Adrenal gland (tissue), 12 donors: ENCODE measurements around the gene KRT16. TPM values are rescaled to one million over a fixed set of nuclear protein-coding genes. Genes with fewer than 3 reads are reported as not detected.
"Not testable (repeated sequence)": the region's sequence is repeated elsewhere in the genome, so short reads cannot be mapped to it uniquely, and the experiment has no call there.

Experiments
- DNase-seq, 7 donors: peaks; one replicate each; pipeline ENCODE4 v3.0.0-alpha.2; 2019 to 2020
- H3K27ac ChIP-seq, 5 donors: fragments of 200-600 bp; sonication (generic) in 4 of 5; 1 replicate in 3 of 5; 2 replicates in 2 of 5; pipeline versions ENCODE4 v1.5.1 to v1.8.0; 2016 to 2020; ENCODE audit warnings: mild to moderate bottlenecking in 1 of 5
- H3K27me3 ChIP-seq: fragments of 200-600 bp; 2 replicates; pipeline ENCODE4 v1.8.0; 2021
- H3K36me3 ChIP-seq, 2 donors: fragments of 200-600 bp; replicated peaks in 1 of 2; 1 replicate in 1 of 2; 2 replicates in 1 of 2; pipeline versions ENCODE4 v1.5.1 to v1.8.0; 2018 to 2022
- H3K4me1 ChIP-seq, 2 donors: fragments of 200-600 bp; replicated peaks in 1 of 2; 1 replicate in 1 of 2; 2 replicates in 1 of 2; pipeline versions ENCODE4 v1.5.1 to v1.8.0; 2018 to 2021
- H3K4me3 ChIP-seq, 4 donors: fragments of 200-600 bp; sonication (generic) in 3 of 4; one replicate each; pipeline ENCODE4 v1.5.1; 2016 to 2018
- H3K9me3 ChIP-seq, 3 donors: fragments of 200-600 bp; sonication (generic) in 1 of 3; replicated peaks in 1 of 3; 1 replicate in 2 of 3; 2 replicates in 1 of 3; pipeline versions ENCODE4 v1.5.1 to v1.8.0; 2016 to 2021
- POLR2A ChIP-seq, 2 donors: fragments of 450-650 bp; IDR thresholded peaks; one replicate each; pipeline ENCODE4 v1.6.1; 2017; ENCODE audit warnings: antibody characterized with exemption in 2 of 2, mild to moderate bottlenecking in 2 of 2, moderate library complexity in 1 of 2
- WGBS, 4 donors: extraction: QIAGEN DNeasy Blood & Tissue Kit in 2 of 4; methylation state at CpG; one replicate each; pipeline versions ENCODE4 v1.1.5 to v1.1.7; 2013 to 2017; 5-methylcytosine and 5-hydroxymethylcytosine counted together
- intact Hi-C, 2 donors: fragments of 100-400 bp; cut with DNase I; formaldehyde crosslinking; loops; one replicate each; pipeline versions ENCODE4 v1.14.1 to v1.15.0; 2022 to 2023
- polyA plus RNA-seq, 3 donors: library from polyadenylated mRNA; stranded (reverse); fragments of 200-250 nt in 2 of 3; fragments of 350-450 nt in 1 of 3; fragmentation: Illumina TruSeq in 1 of 3; extraction: RNeasy Lipid Tissue Mini Kit (QIAGEN cat#74804) in 1 of 3; gene quantifications; one replicate each; pipeline ENCODE4 v1.2.3, GENCODE V29; 2013 to 2014
- total RNA-seq, 9 donors: library from RNA; depleted of rRNA in 4 of 9; stranded (reverse); fragments of >200 nt in 4 of 9; fragments of 120-200 nt in 1 of 9; fragmentation: NEBNext Ultra II Directional in 1 of 9; extraction: Animal tissue kit (Norgen Biotek cat#: 25700) in 1 of 9; gene quantifications; one replicate each; pipeline versions ENCODE4 v1.1.0 to v1.2.4, GENCODE V29; 2013 to 2023
- TF ChIP-seq, protein P1 (sequence below), 6 experiments: fragments of 450-650 bp in 4 of 6; fragments of 200-600 bp in 2 of 6; sonication (generic) in 1 of 6; IDR thresholded peaks; 1 replicate in 5 of 6; 2 replicates in 1 of 6; pipeline versions ENCODE4 v1.5.1 to v1.8.0; 2016 to 2021; ENCODE audit warnings: antibody characterized with exemption in 6 of 6, mild to moderate bottlenecking in 2 of 6, moderate library complexity in 1 of 6
- donor health status: healthy with polysubstance abuse.
- donor health status: Bipolar disorder and iron deficiency.
- donor health status: DM: yes; HTN: yes; CAD: no.
- donor health status: DM: no; HTN: no; CAD: no.
- donor health status: DM: no; HTN: no; CAD: no.
- donor health status: DM: yes; HTN: yes; CAD: no.

The KRT16 gene
- total and polyA plus RNA-seq, 12 donors = 0.18 to 4.5 (median 0.69) TPM; not detected in 3

DNA sequence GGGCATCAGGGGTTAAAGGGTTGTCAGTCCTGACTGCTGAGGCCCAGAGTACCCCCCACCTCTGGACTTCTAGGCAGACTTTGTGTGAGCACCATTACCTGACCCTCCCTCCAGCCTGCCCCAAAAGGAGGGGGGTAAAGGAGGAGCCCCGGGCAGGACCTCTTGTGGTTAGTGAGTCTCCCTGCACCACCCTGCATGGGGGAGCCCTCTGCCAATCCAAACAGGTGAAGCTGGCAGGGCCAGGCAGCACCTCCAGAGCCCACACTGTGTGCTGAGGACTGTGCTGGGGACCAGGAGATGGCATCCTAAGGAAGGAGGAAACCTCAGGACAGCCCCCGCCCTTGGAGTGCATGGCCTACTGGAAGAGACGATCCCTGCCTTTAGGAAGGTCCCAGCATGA, 23.3 kb downstream of the KRT16 start:
- intact Hi-C loops = no loop called here
- TF ChIP-seq, protein P1, sequence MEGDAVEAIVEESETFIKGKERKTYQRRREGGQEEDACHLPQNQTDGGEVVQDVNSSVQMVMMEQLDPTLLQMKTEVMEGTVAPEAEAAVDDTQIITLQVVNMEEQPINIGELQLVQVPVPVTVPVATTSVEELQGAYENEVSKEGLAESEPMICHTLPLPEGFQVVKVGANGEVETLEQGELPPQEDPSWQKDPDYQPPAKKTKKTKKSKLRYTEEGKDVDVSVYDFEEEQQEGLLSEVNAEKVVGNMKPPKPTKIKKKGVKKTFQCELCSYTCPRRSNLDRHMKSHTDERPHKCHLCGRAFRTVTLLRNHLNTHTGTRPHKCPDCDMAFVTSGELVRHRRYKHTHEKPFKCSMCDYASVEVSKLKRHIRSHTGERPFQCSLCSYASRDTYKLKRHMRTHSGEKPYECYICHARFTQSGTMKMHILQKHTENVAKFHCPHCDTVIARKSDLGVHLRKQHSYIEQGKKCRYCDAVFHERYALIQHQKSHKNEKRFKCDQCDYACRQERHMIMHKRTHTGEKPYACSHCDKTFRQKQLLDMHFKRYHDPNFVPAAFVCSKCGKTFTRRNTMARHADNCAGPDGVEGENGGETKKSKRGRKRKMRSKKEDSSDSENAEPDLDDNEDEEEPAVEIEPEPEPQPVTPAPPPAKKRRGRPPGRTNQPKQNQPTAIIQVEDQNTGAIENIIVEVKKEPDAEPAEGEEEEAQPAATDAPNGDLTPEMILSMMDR (IDR thresholded peaks at IDR 0.05) = no peak
- no peak for TF ChIP-seq POLR2A (IDR thresholded peaks at IDR 0.05)
- H3K9me3 ChIP-seq = no peaks in the 10 kb centered on the region
- H3K36me3 ChIP-seq = no peaks in the 10 kb centered on the region
- H3K4me3 ChIP-seq = no peak overlapping the region
- H3K4me1 ChIP-seq = no peaks in the 10 kb centered on the region
- no peaks in the 10 kb centered on the region for H3K27me3 ChIP-seq
- H3K27ac ChIP-seq = no peak overlapping the region
- DNase-seq = no peak
- WGBS, 4 donors = 72 to 77% (median 75%) methylated on average over 3 of the region's 3 CpGs

DNA sequence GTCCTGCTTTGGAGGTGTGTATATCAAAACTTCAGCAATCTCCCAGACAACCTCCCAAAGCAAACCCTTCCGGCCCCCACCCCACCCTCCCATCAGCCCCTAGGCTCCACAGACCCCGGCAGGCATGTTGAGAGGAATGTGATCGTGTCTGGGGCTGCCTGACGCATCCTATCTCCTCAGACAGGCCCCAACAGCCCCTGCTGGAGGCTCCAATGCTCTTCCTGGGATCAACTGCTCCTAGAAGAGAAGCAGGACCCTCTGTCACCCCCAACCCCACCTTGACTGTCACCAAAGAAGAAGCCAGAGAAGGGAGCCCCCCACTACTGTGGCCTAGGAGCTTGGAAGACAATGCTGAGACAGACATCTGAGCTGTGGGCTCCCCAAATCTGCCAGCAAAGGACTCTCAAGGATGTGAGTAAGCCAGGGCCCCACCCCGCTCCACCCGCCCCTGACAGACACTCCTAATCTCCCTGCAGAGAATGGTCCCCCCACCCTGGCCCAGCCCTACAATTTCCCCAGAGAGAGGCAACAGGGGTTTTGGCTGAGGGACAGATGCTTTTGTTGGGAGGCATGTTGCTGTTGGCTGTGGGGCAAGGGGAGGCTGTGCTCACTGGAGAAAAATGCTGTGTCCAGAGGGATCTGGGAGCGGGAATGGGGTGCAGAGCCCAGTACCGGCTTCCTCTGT, 24.3 kb downstream of the KRT16 start:
- WGBS, 4 donors = 36 to 84% (median 72%) methylated on average over 2 to 8 of the region's 8 CpGs
- TF ChIP-seq, protein P1 (IDR thresholded peaks at IDR 0.05) = no peak
- no peak for TF ChIP-seq POLR2A (IDR thresholded peaks at IDR 0.05)
- H3K4me3 ChIP-seq = no peak overlapping the region
- H3K27ac ChIP-seq = no peak overlapping the region
- no peaks in the 10 kb centered on the region for H3K4me1 ChIP-seq
- intact Hi-C loops = no loop called here
- DNase-seq = no peak
- no peaks in the 10 kb centered on the region for H3K27me3 ChIP-seq
- no peaks in the 10 kb centered on the region for H3K9me3 ChIP-seq
- no peaks in the 10 kb centered on the region for H3K36me3 ChIP-seq

DNA sequence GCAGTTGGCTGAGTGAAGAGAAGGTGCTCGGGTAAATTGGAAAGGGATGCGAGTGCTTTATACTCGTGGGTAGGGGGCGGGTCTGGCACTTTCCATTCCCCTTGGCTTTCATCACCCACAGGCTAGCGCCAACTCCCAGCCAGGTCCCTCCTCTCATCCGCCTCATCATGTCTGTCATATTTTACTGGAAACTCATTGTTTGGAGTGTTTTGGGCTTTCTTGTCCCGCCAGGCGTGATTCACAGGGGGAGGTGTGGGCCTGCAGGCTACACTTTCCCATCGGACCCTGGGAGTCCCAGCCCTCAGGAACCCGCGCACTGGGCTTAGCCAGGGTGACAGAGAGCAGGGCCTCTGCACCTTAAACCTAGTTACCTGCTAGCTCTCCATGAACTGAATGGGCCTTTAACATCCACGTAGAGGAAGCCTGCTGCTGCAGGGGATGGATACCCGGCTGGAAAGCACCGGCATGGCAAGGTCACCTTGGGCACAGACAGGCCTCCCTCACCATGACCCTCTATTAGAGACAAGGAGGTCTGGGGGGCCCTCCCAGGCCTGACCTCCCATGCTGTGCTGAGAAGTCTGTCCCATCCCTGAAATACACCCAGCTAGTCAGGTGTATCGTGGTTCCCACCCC, 25.6 kb downstream of the KRT16 start, which contains the start of gene KRT14:
TSS of gene KRT14 (minus strand) at position 33 of the 633 bp plus-strand sequence. CDS start 61 bp downstream, outside the sequence.
- DNase-seq = no peak
- Histone ChIP-seq H3K9me3 (no peaks in the 10 kb centered on the region), H3K36me3 (no peaks in the 10 kb centered on the region), H3K4me3 (no peak within 1 kb of the TSS), H3K27ac (no peak within 1 kb of the TSS), H3K27me3 (no peaks in the 10 kb centered on the region), H3K4me1 (no peaks in the 10 kb centered on the region)
- no peak for TF ChIP-seq POLR2A (IDR thresholded peaks at IDR 0.05)
- TF ChIP-seq, protein P1 (IDR thresholded peaks at IDR 0.05) = no peak
- intact Hi-C loops = no loop called here
- WGBS, 4 donors = 72 to 84% (median 76%) methylated on average over 12 to 15 of the region's 15 CpGs

DNA sequence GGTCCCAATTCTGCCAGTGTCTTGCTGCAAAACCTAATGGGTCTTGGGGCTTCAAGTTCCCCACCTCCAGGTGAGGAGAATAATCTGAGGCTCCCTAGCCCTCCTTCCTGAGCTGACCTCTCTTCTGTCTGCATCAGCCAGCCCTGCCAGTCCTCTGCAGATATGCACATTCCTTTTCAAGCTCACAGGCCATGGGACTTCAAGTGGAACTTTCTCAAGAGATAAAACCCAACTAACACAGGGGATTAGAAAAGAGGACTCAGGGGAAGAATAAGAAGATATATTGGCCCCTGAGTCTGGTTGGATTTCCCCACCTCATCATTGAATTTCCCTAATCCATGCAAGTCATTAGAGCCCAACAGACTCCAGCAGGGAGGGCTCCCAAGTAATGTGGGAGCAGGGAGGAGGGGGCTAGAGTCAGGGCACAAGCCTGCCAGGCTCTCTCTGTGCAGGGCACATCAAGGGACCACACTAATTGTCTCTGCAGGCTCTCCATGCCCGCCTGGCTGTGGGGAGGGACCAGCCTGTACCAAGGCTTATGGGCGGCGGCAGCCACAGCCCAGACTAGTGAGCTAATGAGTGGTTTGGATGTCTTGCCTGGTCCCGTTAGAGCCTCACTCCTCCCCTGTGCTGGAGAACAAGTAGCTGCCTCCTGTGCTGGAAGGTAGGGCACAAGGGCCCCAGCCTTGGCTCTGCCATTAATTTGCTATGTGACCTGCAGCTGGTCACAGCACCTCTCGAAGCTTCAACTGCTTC, 27.1 kb downstream of the KRT16 start:
- H3K27ac ChIP-seq = no peak overlapping the region
- no peaks in the 10 kb centered on the region for H3K9me3 ChIP-seq
- no peaks in the 10 kb centered on the region for H3K27me3 ChIP-seq
- H3K4me3 ChIP-seq = no peak overlapping the region
- H3K4me1 ChIP-seq = no peaks in the 10 kb centered on the region
- intact Hi-C loops = no loop called here
- WGBS, 4 donors = 68 to 86% (median 81%) methylated on average over 2 to 5 of the region's 5 CpGs
- H3K36me3 ChIP-seq = no peaks in the 10 kb centered on the region
- TF ChIP-seq, protein P1 (IDR thresholded peaks at IDR 0.05) = no peak
- TF ChIP-seq POLR2A (IDR thresholded peaks at IDR 0.05) = no peak
- no peak for DNase-seq

DNA sequence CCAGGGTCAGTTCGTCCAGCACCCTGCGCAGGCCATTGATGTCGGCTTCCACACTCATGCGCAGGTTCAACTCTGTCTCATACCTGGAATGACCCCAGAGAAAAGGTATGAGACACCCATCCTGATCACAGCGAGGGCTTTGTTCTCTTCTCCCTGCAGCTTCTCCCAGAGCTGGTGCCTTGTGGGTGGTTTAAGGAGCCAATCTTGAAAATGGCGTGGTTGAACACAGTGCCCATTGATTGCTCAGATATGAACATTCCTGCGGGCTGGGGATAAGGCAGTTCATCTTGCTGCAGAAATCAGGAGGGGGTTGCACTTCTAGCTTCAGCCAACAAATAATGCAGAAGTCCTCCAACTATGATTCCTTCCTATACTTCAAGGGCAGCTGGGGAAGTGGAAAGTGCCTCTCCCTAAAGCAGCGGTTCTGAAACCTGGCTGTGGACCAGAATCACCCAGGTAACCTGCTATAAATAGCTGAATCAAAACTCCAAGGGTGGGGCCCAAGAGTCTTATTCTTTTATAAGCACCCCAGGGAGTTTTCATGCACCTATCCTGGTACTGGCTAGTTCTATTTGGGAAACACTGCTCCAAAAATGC, 28.1 kb downstream of the KRT16 start:
- DNase-seq, intact Hi-C loops, H3K9me3 ChIP-seq, H3K4me3 ChIP-seq, H3K4me1 ChIP-seq, H3K27me3 ChIP-seq, H3K27ac ChIP-seq, H3K36me3 ChIP-seq: not testable (repeated sequence)
- WGBS, 4 donors = 86 to 91% (median 88%) methylated on average over 7 to 8 of the region's 8 CpGs
